Thyroid gland (tissue), 4 donors: ENCODE measurements around the gene WFDC10B.

Experiments used
- POLR2A ChIP-seq, 2 donors: fragments of 450-650 bp; IDR thresholded peaks; one replicate each; pipeline ENCODE4 v1.6.1; 2017; ENCODE audit warnings: antibody characterized with exemption in 2 of 2, mild to moderate bottlenecking in 2 of 2, moderate library complexity in 1 of 2
- TF ChIP-seq, protein P1 (sequence below), 6 experiments: fragments of 200-600 bp in 3 of 6; fragments of 450-650 bp in 3 of 6; sonication (generic) in 3 of 6; IDR thresholded peaks; one replicate each; pipeline ENCODE4 v1.5.1; 2016 to 2019; ENCODE audit warnings: antibody characterized with exemption in 6 of 6, mild to moderate bottlenecking in 2 of 6, inconsistent platforms in 1 of 6, moderate library complexity in 1 of 6

DNA sequence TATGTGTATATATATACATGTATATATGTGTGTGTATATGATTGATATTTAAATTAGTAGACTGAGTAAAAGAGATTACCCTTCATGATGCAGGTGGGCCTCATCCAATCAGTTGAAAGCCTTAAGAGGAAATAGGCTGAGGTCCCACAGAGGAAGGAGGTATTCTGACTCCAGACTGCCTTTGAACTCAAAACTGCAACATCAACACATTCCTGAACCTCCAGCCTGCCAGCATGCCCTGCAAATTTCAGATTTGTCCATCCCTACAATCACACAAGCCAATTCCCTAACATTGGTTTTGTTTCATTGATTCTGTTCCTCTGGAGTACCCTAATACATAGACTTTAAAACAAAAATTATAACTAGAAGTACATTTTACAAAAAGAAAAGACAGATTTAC lies 40.2 kb upstream of the WFDC10B start:
- TF ChIP-seq POLR2A (IDR thresholded peaks at IDR 0.05): no peak
- TF ChIP-seq, protein P1, sequence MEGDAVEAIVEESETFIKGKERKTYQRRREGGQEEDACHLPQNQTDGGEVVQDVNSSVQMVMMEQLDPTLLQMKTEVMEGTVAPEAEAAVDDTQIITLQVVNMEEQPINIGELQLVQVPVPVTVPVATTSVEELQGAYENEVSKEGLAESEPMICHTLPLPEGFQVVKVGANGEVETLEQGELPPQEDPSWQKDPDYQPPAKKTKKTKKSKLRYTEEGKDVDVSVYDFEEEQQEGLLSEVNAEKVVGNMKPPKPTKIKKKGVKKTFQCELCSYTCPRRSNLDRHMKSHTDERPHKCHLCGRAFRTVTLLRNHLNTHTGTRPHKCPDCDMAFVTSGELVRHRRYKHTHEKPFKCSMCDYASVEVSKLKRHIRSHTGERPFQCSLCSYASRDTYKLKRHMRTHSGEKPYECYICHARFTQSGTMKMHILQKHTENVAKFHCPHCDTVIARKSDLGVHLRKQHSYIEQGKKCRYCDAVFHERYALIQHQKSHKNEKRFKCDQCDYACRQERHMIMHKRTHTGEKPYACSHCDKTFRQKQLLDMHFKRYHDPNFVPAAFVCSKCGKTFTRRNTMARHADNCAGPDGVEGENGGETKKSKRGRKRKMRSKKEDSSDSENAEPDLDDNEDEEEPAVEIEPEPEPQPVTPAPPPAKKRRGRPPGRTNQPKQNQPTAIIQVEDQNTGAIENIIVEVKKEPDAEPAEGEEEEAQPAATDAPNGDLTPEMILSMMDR (IDR thresholded peaks at IDR 0.05): no peak
